Natural killer cell treated with Interleukin-12 subunit alpha and Interleukin-12 subunit beta and Interleukin-15 and Interleukin-18, amount 100 ng/mL, for 72 hours (primary cell): ENCODE measurements around the gene NUMB. TPM values are rescaled to one million over a fixed set of nuclear protein-coding genes. Genes with fewer than 3 reads are reported as not detected.

Experiments used
- ATAC-seq, 2 donors: fragments of 150-1000 bp; cut with Tn5 transposase in 1 of 2; sonication (Bioruptor Pico), chemical (Tn5 transposase) in 1 of 2; 2 replicates each; pipeline ENCODE4 v1.10.0; 2021
- DNase-seq: peaks from one replicate; pipeline ENCODE4 v3.0.0; 2022; ENCODE audit warnings: low spot score
- H3K27ac Mint-ChIP-seq, 2 donors: 1 replicate in 1 of 2; 2 replicates in 1 of 2; pipeline ENCODE4 v1.8.0; 2022; ENCODE audit warnings: mixed read lengths in 2 of 2, mild to moderate bottlenecking in 1 of 2, moderate library complexity in 1 of 2
- H3K27me3 Mint-ChIP-seq, 2 donors: 1 replicate in 1 of 2; 2 replicates in 1 of 2; pipeline ENCODE4 v1.8.0; 2022; ENCODE audit warnings: mixed read lengths in 2 of 2
- H3K36me3 Mint-ChIP-seq: one replicate; pipeline ENCODE4 v1.8.0; 2022; ENCODE audit warnings: mixed read lengths
- H3K4me1 Mint-ChIP-seq, 2 donors: 1 replicate in 1 of 2; 2 replicates in 1 of 2; pipeline ENCODE4 v1.8.0; 2022; ENCODE audit warnings: low read depth in 2 of 2, mixed read lengths in 2 of 2, mild to moderate bottlenecking in 1 of 2
- H3K4me3 Mint-ChIP-seq: one replicate; pipeline ENCODE4 v1.8.0; 2022; ENCODE audit warnings: mixed read lengths
- H3K9me3 Mint-ChIP-seq: 2 replicates; pipeline ENCODE4 v1.8.0; 2022; ENCODE audit warnings: mixed read lengths
- total RNA-seq, 2 donors: library from RNA; stranded (reverse); gene quantifications; one replicate each; pipeline ENCODE4 v1.2.3, GENCODE V29; 2022

NUMB gene
- total RNA-seq, 2 donors from 2014 or later, result 77.1 to 88.7 TPM

- DNase-seq (no peak), ATAC-seq (no peak)
- H3K9me3 Mint-ChIP-seq, result no peaks in the 10 kb centered on the region
- H3K4me3 Mint-ChIP-seq, result no peak overlapping the region
- H3K27ac Mint-ChIP-seq, result no peak overlapping the region
- H3K36me3 Mint-ChIP-seq, result no peaks in the 10 kb centered on the region
- H3K4me1 Mint-ChIP-seq, result peaks cover 9 to 22% of the 10 kb centered on the region in 2 donors
- H3K27me3 Mint-ChIP-seq, result peaks cover 6 to 7% of the 10 kb centered on the region in 2 donors
Observed at GRCh38 chr14:73249564-73250316, 208.6 kb downstream of the NUMB start.

GRCh38 chr14:73249108-73249507, 209.2 kb downstream of the NUMB start:
- no peaks in the 10 kb centered on the region for H3K9me3 Mint-ChIP-seq
- no peak overlapping the region for H3K27ac Mint-ChIP-seq
- peaks cover 6 to 7% of the 10 kb centered on the region in 2 donors for H3K27me3 Mint-ChIP-seq
- H3K4me3 Mint-ChIP-seq, result no peak overlapping the region
- DNase-seq (no peak), ATAC-seq (no peak)
- H3K36me3 Mint-ChIP-seq, result no peaks in the 10 kb centered on the region
- peaks cover 9 to 22% of the 10 kb centered on the region in 2 donors for H3K4me1 Mint-ChIP-seq

GRCh38 chr14:73248108-73248868, 210.1 kb downstream of the NUMB start:
- no peaks in the 10 kb centered on the region for H3K9me3 Mint-ChIP-seq

GRCh38 chr14:73246387-73247150, 211.8 kb downstream of the NUMB start:
- peak overlapping the region in 1 of 2 donors; percentile 51 for H3K27ac Mint-ChIP-seq
- H3K4me1 Mint-ChIP-seq, result peaks cover 9 to 35% of the 10 kb centered on the region in 2 donors
- peak overlapping the region; percentile 85 for H3K4me3 Mint-ChIP-seq
- DNase-seq, result no peak
- peaks cover 16 to 26% of the 10 kb centered on the region in 2 donors for H3K27me3 Mint-ChIP-seq
- no peak for ATAC-seq
- no peaks in the 10 kb centered on the region for H3K9me3 Mint-ChIP-seq
- H3K36me3 Mint-ChIP-seq, result no peaks in the 10 kb centered on the region

More at GRCh38 chr14:73248108-73248868, 210.1 kb downstream of the NUMB start:
- DNase-seq (no peak), ATAC-seq (no peak)
- Mint-ChIP-seq H3K27me3 (peaks cover 7 to 14% of the 10 kb centered on the region in 2 donors), H3K27ac (no peak overlapping the region), H3K4me3 (no peak overlapping the region), H3K36me3 (no peaks in the 10 kb centered on the region), H3K4me1 (peaks cover 9 to 26% of the 10 kb centered on the region in 2 donors)

- DNase-seq (peak; percentile 76), ATAC-seq (peak; percentile 82 to 88)
- peaks cover 9 to 35% of the 10 kb centered on the region in 2 donors for H3K4me1 Mint-ChIP-seq
- H3K4me3 Mint-ChIP-seq, result peak overlapping the region; percentile 85
- H3K27ac Mint-ChIP-seq, result no peak overlapping the region
- no peaks in the 10 kb centered on the region for H3K9me3 Mint-ChIP-seq
- peaks cover 18 to 29% of the 10 kb centered on the region in 2 donors for H3K27me3 Mint-ChIP-seq
- H3K36me3 Mint-ChIP-seq, result no peaks in the 10 kb centered on the region
Observed at GRCh38 chr14:73245480-73246325, 212.6 kb downstream of the NUMB start.

GRCh38 chr14:73244541-73245290, 213.6 kb downstream of the NUMB start:
- Mint-ChIP-seq H3K9me3 (no peaks in the 10 kb centered on the region), H3K4me3 (peak overlapping the region; percentile 69), H3K36me3 (no peaks in the 10 kb centered on the region), H3K4me1 (peaks cover 9 to 35% of the 10 kb centered on the region in 2 donors), H3K27ac (no peak overlapping the region), H3K27me3 (peaks cover 20 to 29% of the 10 kb centered on the region in 2 donors)
- ATAC-seq (no peak), DNase-seq (no peak)

GRCh38 chr14:73243748-73244147, 214.6 kb downstream of the NUMB start:
- Mint-ChIP-seq H3K27me3 (peaks cover 27 to 37% of the 10 kb centered on the region in 2 donors), H3K36me3 (no peaks in the 10 kb centered on the region), H3K4me1 (peaks cover 9 to 35% of the 10 kb centered on the region in 2 donors), H3K9me3 (no peaks in the 10 kb centered on the region), H3K27ac (no peak overlapping the region), H3K4me3 (no peak overlapping the region)
- DNase-seq (no peak), ATAC-seq (no peak)

- Mint-ChIP-seq H3K36me3 (no peaks in the 10 kb centered on the region), H3K4me3 (no peak overlapping the region), H3K4me1 (peaks cover 9 to 35% of the 10 kb centered on the region in 2 donors), H3K9me3 (no peaks in the 10 kb centered on the region), H3K27me3 (peaks cover 27 to 39% of the 10 kb centered on the region in 2 donors), H3K27ac (no peak overlapping the region)
- no peak for ATAC-seq
- no peak for DNase-seq
Observed at GRCh38 chr14:73243341-73243740, 215.0 kb downstream of the NUMB start.

GRCh38 chr14:73242357-73242901, 215.9 kb downstream of the NUMB start:
- Mint-ChIP-seq H3K4me1 (peaks cover 6 to 26% of the 10 kb centered on the region in 2 donors), H3K4me3 (no peak overlapping the region), H3K27me3 (peaks cover 27 to 39% of the 10 kb centered on the region in 2 donors), H3K36me3 (no peaks in the 10 kb centered on the region), H3K9me3 (no peaks in the 10 kb centered on the region), H3K27ac (no peak overlapping the region)
- DNase-seq, result no peak
- ATAC-seq, result no peak

- H3K9me3 Mint-ChIP-seq, result no peaks in the 10 kb centered on the region
- H3K27ac Mint-ChIP-seq, result no peak overlapping the region
- no peak for DNase-seq
- no peak overlapping the region for H3K4me3 Mint-ChIP-seq
- peaks cover 4% of the 10 kb centered on the region for H3K36me3 Mint-ChIP-seq
- no peak for ATAC-seq
- H3K4me1 Mint-ChIP-seq, result peaks cover 9 to 24% of the 10 kb centered on the region in 2 donors
- peaks cover 30 to 44% of the 10 kb centered on the region in 2 donors for H3K27me3 Mint-ChIP-seq
Observed at GRCh38 chr14:73241481-73242165, 216.7 kb downstream of the NUMB start.

- Mint-ChIP-seq H3K27me3 (peaks cover 36 to 46% of the 10 kb centered on the region in 2 donors), H3K27ac (no peak overlapping the region), H3K36me3 (peaks cover 5% of the 10 kb centered on the region), H3K9me3 (no peaks in the 10 kb centered on the region), H3K4me1 (peaks cover 10 to 23% of the 10 kb centered on the region in 2 donors), H3K4me3 (no peak overlapping the region)
- no peak for ATAC-seq
- DNase-seq, result no peak
Observed at GRCh38 chr14:73240816-73241480, 217.4 kb downstream of the NUMB start.
